Ovary (tissue), 3 donors: ENCODE data around the gene CTIF.

Experiments
- POLR2A ChIP-seq: fragments of 450-650 bp; IDR thresholded peaks from one replicate; pipeline ENCODE4 v1.6.1; 2017; ENCODE audit warnings: antibody characterized with exemption, mild to moderate bottlenecking, moderate library complexity
- TF ChIP-seq, protein P1 (sequence below), 3 donors: fragments of 450-650 bp in 2 of 3; fragments of 200-600 bp in 1 of 3; IDR thresholded peaks; one replicate each; pipeline versions ENCODE4 v1.5.1 to v1.8.0; 2016 to 2022; ENCODE audit warnings: antibody characterized with exemption in 3 of 3, mild to moderate bottlenecking in 1 of 3
- donor health status: DM: no; HTN: no; CAD: no.

DNA sequence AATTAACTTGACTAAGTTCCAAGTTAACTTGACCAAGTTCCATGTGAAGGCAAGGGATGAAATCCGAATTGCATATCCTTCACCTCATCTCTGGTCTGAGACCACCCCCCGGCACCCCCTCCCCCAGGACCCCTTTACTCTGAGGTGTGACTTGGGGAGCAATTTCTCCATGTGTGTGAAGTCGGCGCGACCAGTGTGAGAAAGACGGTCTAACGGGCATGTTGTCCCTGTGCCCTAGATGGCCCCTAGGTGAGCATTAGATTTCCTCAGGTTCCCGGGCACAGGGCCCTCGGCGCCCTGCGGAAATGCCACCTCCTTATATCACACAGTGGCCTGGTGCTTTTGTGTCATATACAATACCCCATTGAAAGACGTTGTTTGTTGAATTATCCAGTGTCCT lies 137.1 kb downstream of the CTIF start:
- TF ChIP-seq, protein P1, sequence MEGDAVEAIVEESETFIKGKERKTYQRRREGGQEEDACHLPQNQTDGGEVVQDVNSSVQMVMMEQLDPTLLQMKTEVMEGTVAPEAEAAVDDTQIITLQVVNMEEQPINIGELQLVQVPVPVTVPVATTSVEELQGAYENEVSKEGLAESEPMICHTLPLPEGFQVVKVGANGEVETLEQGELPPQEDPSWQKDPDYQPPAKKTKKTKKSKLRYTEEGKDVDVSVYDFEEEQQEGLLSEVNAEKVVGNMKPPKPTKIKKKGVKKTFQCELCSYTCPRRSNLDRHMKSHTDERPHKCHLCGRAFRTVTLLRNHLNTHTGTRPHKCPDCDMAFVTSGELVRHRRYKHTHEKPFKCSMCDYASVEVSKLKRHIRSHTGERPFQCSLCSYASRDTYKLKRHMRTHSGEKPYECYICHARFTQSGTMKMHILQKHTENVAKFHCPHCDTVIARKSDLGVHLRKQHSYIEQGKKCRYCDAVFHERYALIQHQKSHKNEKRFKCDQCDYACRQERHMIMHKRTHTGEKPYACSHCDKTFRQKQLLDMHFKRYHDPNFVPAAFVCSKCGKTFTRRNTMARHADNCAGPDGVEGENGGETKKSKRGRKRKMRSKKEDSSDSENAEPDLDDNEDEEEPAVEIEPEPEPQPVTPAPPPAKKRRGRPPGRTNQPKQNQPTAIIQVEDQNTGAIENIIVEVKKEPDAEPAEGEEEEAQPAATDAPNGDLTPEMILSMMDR (IDR thresholded peaks at IDR 0.05), result no peak
- TF ChIP-seq POLR2A, result no peak
